IPS-11a (cell line): ENCODE results near the gene TADA3.

Experiments used
- H3K4me3 ChIP-seq: one replicate; pipeline ENCODE4 v1.5.1; 2013; ENCODE audit warnings: low read depth, low read length, control low read depth

TADA3 gene, protein sequence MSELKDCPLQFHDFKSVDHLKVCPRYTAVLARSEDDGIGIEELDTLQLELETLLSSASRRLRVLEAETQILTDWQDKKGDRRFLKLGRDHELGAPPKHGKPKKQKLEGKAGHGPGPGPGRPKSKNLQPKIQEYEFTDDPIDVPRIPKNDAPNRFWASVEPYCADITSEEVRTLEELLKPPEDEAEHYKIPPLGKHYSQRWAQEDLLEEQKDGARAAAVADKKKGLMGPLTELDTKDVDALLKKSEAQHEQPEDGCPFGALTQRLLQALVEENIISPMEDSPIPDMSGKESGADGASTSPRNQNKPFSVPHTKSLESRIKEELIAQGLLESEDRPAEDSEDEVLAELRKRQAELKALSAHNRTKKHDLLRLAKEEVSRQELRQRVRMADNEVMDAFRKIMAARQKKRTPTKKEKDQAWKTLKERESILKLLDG

GRCh38 chr3:9792405-9793160 is at the start of gene TADA3, which contains the start of gene ARPC4:
TADA3 (minus strand) TSS chr3:9792473; CDS start chr3:9791466, 1,007 bp downstream.
ARPC4 (plus strand) TSS chr3:9793082; CDS start chr3:9793122, 40 bp downstream.
- H3K4me3 ChIP-seq = peak within 1 kb of the TSS; percentile 99

DNA sequence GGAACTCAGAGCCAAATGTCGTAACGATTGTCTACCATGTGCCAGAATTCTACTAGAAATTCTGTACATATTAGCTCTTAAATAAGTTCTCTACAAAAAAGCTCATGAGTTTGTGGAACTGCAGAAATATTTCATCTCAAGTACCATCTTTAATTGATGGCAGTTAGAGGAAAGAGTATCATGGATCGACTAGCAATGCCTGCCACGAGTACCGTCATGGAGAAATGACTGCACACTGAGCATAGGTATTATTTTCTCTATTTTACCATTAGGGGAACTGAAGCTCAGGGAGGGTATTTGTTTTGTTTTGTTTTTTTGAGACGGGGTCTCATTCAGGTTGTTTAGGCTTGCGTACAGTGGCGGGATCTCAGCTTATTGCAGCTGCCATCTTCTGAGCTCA is 48.7 kb upstream of the TADA3 start:
- no peak overlapping the region for H3K4me3 ChIP-seq

GRCh38 chr3:9838856-9839255 is 46.6 kb upstream of the TADA3 start:
- no peak overlapping the region for H3K4me3 ChIP-seq

DNA sequence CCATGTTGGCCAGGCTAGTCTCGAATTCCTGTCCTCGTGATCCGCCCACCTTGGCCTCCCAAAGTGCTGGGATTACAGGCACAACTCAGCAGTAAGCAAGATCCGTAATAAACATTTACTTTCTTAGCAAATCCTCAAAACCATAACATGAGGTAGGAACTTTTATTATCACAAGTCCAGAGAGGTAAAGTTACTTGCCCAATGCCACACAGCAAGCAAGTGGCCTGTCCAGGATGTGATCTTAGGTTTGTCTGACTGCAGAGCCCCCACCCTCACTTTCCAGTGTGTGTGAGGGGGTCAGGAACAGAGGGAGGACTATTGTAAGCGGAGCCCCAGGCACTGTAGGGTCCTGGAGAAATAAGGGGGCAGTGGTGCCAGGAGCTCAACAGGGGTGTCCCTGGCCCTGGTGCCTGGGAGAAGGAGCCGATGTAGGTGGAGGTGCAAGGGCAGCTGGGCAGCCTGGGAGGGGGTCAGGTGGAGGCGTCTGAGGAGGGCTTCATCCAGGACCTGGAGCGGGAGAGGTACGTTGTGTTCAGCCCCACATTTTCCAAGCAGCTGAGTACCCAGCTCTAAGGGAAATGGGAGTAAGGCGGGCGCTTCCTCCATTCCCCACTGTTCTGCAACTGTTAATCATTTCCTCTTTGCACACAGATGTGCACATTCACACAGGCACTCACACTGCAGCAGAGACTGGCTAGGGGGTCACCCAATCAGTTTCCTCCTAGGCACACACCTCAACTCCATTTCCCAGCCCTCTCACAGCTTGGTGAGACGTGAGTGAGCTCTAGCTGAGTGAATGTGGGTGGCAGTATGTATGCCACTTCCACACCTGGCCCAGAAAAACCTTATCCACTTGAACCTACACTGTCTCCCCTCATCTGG is 45.7 kb upstream of the TADA3 start:
- H3K4me3 ChIP-seq = no peak overlapping the region

- H3K4me3 ChIP-seq = no peak overlapping the region
These were observed 42.5 kb upstream of the TADA3 start for GRCh38 chr3:9834520-9835380.

- H3K4me3 ChIP-seq = no peak overlapping the region
These were observed 40.8 kb upstream of the TADA3 start for GRCh38 chr3:9833078-9833477.

- H3K4me3 ChIP-seq = no peak overlapping the region
These were observed 39.0 kb upstream of the TADA3 start for GRCh38 chr3:9831253-9831652.

DNA sequence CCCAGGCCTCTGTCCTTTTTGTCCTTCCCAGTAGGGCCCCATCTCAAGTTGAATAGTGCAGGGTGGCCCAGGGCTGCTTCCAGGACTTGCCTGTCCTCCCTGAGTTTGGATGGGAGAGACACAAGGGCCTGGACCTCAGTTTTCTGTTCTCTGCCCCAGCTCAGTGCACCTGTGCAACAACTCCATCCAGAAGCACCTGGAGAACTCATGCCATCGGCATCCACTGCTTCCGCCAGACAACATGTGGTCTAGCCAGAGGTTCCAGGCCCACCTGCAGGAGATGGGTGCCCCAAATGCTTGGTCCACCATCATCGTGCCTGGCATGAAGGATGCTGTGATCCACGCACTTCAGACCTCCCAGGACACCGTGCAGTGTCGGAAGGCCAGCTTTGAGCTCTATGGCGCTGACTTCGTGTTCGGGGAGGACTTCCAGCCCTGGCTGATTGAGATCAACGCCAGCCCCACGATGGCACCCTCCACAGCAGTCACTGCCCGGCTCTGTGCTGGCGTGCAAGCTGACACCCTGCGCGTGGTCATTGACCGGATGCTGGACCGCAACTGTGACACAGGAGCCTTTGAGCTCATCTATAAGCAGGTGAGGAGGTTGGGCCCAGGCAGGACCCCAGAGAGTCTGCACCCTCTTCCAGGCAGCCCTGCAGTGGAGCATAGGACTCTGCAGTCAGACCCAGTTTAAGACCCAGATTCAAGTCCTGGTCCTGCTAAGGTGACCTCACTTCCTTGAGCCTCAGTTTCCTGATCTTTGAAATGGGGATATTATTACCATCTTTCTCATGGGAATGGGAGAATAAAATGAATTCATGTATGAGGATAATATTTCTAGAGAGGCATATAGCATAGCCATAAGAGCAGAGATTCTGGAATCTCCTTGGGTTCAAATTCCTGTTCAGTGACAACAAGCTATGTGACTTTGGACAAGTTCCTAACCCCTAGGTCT is 36.8 kb upstream of the TADA3 start:
- H3K4me3 ChIP-seq = no peak overlapping the region

DNA sequence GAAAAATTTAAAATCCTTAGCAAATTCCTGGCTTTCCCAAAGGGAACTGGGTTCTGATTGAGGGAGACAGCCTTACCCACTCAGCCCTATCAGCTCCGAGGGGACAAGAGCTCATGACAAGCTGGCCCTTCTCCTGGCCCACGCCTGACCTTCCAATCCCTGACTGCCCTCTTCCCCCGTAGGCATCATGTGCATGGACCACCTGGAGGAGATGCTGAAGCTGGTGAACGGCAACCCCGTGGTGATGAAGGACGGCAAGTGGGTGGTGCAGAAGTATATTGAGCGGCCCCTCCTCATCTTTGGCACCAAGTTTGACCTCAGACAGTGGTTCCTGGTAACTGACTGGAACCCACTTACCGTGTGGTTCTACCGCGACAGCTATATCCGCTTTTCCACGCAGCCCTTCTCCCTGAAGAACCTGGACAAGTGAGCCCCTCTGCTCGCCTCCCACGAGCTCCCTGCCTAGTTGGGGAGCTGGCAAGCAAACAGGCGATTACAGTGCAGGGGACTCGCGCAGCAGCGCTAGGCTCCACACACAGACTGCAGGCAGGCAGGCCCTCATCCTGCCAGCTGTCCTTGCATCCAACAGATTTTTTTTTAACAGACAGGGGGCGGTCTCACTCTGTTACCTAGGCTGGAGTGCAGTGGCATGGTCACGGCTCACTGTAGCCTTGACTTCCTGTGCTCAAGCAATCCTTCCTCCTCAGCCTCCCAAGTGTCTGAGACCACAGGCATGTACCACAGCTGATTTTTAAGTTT is 34.7 kb upstream of the TADA3 start:
- H3K4me3 ChIP-seq = no peak overlapping the region

DNA sequence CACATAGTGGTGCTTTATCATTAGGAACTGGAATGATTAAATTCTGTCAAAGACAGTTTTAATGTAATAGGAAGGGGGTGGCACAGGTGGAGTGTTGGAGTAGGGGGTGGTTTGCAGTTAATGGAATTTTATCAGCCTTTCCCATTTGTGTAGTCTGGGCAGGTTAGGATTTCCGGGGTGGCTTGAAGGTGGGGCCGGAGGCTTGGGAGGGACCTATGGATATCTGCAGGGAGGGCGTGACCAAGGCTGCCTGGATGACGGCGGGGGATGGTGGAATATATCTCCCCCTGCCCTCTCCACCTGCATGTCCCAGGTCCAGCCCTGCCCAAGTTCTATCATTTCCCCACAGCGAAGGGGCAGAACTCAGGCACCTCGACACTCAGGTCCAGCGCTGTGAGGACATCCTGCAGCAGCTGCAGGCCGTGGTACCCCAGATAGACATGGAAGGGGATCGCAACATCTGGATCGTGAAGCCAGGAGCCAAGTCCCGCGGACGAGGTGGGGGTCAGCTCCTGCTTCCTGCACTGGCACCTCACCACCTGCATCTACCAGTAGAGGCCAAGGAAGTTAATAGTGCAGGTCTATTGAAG is 33.3 kb upstream of the TADA3 start:
- H3K4me3 ChIP-seq = no peak overlapping the region

DNA sequence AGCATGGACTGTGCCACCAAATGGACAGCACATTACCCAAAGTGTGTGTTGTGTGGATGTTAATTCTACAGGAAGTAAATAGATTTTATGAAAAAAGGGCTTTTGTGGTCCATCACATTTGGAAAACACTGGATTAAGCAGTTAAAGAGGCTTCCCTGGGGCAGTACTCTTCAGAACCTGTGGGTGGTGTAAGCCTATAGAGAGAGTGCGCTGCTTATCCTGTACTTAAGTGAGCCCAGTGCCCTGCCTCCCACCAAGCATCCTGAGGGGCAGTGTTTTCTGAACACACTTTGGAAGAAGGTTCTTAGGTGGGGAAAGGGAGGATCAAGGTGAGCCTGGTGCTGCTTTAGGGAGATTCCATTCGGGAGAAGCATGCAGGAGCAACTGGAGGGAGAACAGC is 28.7 kb upstream of the TADA3 start:
- H3K4me3 ChIP-seq = no peak overlapping the region

DNA sequence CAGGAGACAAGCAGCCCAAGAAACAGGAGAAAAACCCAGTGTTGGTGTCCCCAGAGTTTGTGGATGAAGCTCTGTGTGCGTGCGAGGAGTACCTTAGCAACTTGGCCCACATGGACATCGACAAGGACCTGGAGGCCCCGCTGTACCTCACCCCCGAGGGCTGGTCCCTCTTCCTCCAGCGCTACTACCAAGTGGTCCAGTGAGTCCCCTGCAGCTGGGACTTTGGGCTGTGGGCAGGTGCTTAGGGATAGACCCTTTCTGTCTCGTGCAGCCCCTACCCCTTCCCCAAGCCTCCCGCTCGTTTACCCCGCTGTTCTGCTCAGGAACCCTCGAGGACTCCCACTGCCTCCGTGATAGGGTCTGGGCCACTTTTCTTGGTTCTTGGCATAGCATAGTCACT is 28.3 kb upstream of the TADA3 start:
- no peak overlapping the region for H3K4me3 ChIP-seq

GRCh38 chr3:9818666-9819335 is 26.5 kb upstream of the TADA3 start:
- H3K4me3 ChIP-seq = no peak overlapping the region

GRCh38 chr3:9817436-9817835 is 25.2 kb upstream of the TADA3 start:
- no peak overlapping the region for H3K4me3 ChIP-seq

GRCh38 chr3:9815986-9816385 is 23.7 kb upstream of the TADA3 start:
- no peak overlapping the region for H3K4me3 ChIP-seq

- no peak overlapping the region for H3K4me3 ChIP-seq
These were observed 20.7 kb upstream of the TADA3 start for GRCh38 chr3:9812870-9813483.

- no peak overlapping the region for H3K4me3 ChIP-seq
These were observed 18.6 kb upstream of the TADA3 start for GRCh38 chr3:9810846-9811245.
